Urothelium cell line (cell line): Measurements from ENCODE around the gene COL11A1.
"Not testable (repeated sequence)": the region's sequence is repeated elsewhere in the genome, so short reads cannot be mapped to it uniquely, and the experiment has no call there.

ENCODE experiments used
- DNase-seq: peaks from one replicate; pipeline ENCODE4 v3.0.0; 2011; ENCODE audit warnings: low spot score, mixed read lengths
- FAIRE-seq: peaks from 2 replicates; lab custom pipeline; 2011; peaks lifted over from hg19 to GRCh38; lab: Jason Lieb, UNC

COL11A1 gene

GRCh38 chr1:103087256-103087655, 21.1 kb downstream of the COL11A1 start:
- FAIRE-seq (no peak), DNase-seq (no peak)

DNA sequence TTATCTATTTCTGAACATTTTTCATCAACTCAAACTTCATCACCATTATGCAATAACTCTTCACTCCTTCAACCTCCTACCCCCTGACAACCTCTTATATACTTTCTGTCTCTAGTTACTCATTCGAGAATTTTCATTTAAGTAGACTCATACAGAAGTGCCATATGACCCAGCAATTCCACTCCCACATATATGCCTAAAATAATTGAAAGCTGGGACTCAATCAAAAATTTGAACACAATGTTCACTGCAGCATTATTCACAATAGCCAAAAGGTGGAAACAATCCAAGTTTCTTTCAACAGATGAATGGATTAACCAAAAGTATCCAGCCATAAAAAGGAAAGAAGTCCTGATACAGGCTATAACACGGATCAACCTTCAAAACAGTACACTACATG, 24.1 kb downstream of the COL11A1 start:
- no peak for FAIRE-seq

GRCh38 chr1:103075316-103076000, 32.9 kb downstream of the COL11A1 start:
- FAIRE-seq (no peak), DNase-seq (no peak)

More for the DNA sequence above, 24.1 kb downstream of the COL11A1 start:
- no peak for DNase-seq

DNA sequence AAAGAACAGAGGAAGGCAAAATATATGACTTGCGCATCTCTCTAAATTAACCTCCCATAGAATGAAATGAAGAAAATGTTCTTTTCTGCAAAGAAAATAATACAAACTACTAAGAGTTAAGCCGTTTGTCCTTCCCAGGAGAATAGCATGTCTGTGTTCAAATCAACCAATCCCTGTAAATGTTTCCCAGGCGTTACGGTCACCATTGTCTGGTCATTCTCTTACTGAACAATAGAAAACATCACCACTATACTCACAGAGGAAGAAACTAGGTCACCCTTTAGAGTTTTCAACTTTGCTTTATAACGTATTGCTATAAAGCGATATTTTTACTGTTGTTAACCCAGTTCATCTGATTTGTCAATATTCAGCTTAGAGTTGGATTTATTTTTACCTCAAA, 34.1 kb downstream of the COL11A1 start:
- DNase-seq: no peak
- no peak for FAIRE-seq

DNA sequence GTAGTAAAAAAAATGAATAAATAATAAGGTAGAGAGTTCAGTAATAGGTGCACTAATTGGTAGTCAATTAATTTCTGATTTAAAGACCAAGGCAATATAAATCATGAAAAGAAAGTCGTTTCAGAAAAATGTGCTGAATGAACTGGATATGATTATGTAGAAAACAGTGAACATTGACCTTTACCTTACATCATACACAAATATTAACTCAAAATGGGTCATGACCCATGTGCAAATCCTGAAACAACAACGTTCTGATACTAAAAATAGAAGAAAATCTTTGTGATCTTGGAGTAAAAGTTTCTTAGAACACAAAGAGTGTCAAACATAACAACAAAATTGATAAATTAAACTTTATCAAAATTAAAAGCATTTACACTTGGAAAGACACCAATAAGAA, 39.1 kb downstream of the COL11A1 start:
- FAIRE-seq (no peak), DNase-seq (no peak)

DNA sequence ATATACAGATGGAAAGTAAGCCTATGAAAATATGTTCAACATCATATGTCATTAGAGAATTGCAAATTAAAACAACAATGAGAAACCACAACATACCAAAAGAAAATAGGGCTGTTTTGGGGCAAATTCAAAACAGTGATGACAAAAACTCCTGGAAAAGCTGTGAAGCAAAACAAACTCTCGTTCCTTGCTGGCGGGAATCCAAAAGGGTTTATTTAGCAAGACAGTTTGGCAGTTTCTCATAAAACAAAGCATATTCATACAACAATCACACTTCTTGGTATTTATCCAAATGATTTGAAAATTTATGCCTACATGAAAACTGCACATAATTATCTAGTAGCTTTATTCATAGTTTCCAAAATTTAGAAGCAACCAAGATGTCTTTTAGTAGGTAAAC, 44.4 kb downstream of the COL11A1 start:
- no peak for FAIRE-seq
- no peak for DNase-seq

DNA sequence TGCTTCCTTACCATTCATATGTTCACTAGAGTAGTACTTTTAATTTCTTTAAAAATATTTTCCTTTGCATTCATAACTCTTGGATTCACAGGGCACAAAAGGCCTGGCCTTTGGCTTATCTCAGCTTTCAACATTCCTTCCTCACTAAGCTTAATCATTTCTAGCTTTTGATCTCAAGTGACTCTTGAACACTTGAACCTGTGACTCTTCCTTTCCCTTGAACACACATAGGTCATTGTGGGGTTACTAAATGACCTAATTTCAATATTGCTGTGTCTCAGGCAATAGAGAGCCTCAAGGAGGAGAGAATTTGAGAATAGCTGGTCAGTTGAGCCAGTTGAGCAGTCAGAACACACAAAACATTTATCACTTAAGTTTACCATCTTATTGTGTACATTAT, 49.9 kb downstream of the COL11A1 start:
- FAIRE-seq: no peak

DNA sequence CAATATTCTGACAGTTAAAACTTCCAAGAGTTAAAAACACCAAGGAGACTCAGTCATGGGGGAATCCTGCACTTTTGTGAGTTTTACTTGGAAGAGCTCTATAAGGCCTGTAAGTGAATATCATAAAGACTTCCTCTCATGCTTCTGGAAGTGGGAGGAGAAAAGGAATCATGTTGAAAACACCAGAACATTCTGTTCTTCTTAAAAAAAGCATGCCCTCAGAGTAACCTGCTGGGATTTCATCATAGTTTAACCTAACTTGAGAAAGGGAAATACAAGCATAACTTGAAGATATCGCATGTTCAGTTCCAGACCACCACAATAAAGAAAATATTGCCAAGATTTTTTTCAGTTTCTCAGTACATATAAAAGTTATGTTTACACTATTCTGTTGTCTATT, 51.9 kb downstream of the COL11A1 start:
- no peak for DNase-seq
- FAIRE-seq: no peak

More for the DNA sequence above, 49.9 kb downstream of the COL11A1 start:
- DNase-seq: no peak

DNA sequence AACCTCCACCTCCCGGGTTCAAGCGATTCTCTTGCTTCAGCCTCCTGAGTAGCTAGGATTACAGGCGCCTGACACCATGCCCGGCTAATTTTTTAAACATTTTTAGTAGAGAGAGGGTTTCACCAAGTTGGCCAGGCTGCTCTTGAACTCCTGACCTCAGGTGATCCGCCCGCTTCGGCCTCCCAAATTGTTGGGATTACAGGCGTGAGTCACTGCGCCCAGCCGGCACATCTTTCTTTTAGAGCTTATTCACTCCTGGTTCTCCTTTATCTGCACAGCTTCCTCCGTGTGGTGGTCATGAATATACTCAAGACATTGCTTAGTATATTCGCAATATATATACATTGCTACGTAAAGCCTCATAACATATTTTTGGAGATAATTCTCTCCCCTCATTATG, 80.2 kb downstream of the COL11A1 start:
- DNase-seq, FAIRE-seq: not testable (repeated sequence)

DNA sequence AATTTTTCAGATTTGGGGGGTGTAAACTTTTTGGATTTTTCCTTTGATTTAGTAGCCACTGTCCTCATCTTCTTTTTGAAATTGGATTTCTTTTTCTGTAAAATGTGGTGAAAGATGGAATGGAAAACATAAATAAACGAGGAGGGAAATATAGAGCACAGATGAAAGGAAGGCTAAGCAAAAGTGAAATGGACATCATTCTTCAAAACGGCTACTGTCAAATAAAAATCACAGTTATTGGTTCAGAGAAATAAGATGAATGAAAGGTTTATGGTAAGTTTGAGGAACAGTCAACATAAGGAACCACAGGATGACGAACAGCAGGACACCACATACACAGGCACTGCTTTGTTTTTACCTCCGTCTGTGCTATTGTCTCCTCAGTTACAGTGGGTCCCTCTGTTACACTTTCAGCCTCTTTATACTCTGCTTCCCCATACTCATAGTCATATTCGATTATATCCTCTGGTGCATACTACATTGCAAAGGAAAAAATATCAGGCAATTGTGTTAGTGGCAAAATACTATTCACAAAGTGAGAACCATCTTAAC, 82.4 kb downstream of the COL11A1 start:
- no peak for FAIRE-seq
- DNase-seq: no peak

GRCh38 chr1:103024051-103024450, 84.3 kb downstream of the COL11A1 start:
- DNase-seq: no peak
- no peak for FAIRE-seq

- DNase-seq (no peak), FAIRE-seq (no peak)
Measured at GRCh38 chr1:103002005-103002404, 106.3 kb downstream of the COL11A1 start.

- FAIRE-seq (no peak), DNase-seq (no peak)
Measured at GRCh38 chr1:102978874-102979273, 129.4 kb downstream of the COL11A1 start.

DNA sequence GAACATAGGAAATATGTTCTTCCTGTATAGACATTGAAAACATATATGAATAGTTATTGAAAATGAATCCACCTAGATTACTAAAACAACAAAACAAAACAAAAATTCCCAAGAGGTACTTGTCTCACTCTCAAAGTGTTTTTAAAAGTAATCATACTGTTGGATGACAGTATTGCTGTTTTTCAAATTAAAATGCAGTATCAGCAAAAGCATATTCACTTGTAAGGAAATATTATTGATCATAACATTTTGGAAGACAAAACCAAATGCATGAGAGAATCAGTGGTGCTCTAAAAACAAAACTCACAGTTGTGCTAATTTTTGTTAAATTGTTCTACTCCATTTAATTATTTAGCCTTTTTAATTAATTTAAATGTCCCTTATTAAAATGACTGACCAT, 131.0 kb downstream of the COL11A1 start:
- FAIRE-seq (no peak), DNase-seq (no peak)

- no peak for FAIRE-seq
- DNase-seq: peak; percentile 34
Measured at GRCh38 chr1:102970496-102971078, 137.7 kb downstream of the COL11A1 start.

DNA sequence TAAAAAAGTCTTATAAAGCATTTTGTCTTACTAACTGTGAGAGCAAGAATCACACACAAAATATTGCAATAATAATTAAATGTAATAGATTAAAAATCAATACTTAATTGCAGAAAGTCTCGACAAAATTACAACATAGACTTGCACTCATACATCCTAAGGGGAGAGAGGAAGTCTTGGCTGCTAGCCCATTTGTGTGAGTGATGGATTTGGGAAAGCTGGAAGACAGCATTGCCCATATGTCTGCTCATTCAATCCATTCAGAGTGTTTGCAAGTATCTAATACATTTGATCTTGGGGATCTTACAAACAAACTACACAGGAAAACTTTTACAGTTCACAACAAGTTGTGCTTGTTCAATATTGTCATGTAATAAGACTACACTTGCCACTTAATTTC, 140.5 kb downstream of the COL11A1 start:
- DNase-seq: no peak
- no peak for FAIRE-seq

DNA sequence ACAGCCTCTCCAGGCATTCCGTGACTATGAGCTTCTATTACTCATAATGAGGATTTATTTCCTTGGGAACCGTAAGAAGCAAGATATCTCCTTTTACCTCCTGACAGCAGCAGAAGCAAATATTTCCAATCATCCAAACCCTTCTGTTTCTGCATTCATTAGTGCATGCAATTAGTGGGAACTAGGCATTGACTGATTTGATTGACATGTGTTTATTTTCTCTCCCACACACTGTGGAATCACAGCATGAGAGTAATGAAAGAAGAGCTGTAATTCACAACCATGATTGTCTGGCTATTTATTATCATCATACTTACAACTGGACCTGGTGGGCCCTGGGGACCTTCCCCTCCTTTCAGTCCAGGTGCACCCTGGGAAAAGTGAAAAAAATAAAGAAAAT, 146.8 kb downstream of the COL11A1 start:
- FAIRE-seq (no peak), DNase-seq (no peak)

DNA sequence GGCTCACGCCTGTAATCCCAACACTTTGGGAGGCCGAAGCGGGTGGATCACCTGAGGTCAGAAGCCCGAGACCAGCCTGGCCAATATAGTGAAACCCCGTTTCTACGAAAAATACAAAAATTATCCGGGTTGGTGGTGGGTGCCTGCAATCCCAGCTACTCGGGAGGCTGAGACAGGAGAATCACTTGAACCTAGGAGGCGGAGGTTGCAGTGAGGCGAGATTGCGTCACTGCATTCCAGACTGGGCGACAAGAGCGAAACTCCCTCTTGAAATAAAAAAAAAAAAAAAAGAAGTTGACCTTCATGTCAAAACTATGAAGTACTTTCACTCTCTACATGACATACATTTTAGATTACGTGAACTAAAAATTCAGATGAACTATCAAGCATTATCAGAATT, 153.7 kb downstream of the COL11A1 start:
- no peak for DNase-seq
- FAIRE-seq: no peak

GRCh38 chr1:102952400-102952799, 155.9 kb downstream of the COL11A1 start:
- no peak for DNase-seq
- FAIRE-seq: no peak

DNA sequence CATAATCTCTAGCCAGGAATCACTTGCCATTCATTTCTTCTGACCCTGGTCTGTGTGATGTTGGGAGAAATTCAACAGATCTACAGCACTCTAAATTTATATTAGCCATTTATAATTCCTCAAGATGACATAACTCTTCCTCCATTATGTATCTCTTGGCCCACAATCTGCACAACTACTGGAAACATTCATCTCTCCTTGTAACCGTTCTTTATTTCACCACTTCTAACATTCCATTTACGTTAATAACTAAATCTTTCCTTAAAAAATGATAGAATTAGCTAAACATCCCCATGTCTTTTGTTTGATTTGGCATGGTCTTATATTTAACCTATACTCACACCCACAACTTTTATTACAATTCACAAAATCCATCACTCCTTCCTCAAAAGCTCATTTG, 166.0 kb downstream of the COL11A1 start:
- DNase-seq: no peak

DNA sequence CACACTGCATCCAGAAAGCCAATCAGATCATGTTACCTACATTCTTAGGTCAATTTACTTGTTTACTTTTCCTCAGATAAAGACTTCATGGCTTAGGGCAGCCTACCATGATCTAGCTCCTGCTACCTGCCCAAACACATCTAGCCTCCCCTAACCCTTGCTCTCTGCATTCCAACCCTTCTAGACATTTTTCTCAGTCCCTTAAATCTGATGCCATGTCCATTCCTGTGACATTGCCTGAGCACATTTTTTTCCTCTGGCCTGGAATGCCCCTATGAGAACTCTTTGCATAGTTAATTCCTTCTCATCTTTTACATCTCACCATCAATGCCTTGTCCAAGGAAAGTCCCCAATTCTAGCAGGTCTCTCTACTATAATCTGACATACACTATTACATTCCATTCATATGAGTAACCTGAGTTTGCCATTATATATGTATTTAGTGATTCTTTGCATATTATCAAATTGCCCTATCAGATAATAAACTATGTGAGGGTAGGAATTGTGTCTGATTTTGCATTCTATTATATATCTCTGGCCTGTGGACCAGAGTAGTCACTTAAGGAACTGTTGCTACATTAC, 166.9 kb downstream of the COL11A1 start:
- DNase-seq (no peak), FAIRE-seq (no peak)

More for the DNA sequence above, 166.0 kb downstream of the COL11A1 start:
- no peak for FAIRE-seq

GRCh38 chr1:102937401-102937800, 170.9 kb downstream of the COL11A1 start:
- FAIRE-seq: no peak

More at GRCh38 chr1:102937401-102937800, 170.9 kb downstream of the COL11A1 start:
- no peak for DNase-seq
